Adipocyte (in vitro differentiated cells): ENCODE data around the gene CCL19.
A peak's percentile ranks its signal among the peaks of the same experiment; 100 is the strongest.

Source experiments
- DNase-seq: peaks from one replicate; pipeline ENCODE4 v3.0.0-alpha.2; 2015; ENCODE audit warnings: low read depth
- H3K27me3 ChIP-seq: replicated peaks from 2 replicates; pipeline ENCODE4 v1.7.0; 2013; ENCODE audit warnings: mild to moderate bottlenecking, low read length, moderate library complexity; ENCODE audit not compliant: control insufficient read depth, insufficient read depth
- H3K36me3 ChIP-seq: 2 replicates; pipeline ENCODE4 v1.7.0; 2013; ENCODE audit warnings: low read length, mild to moderate bottlenecking, moderate library complexity; ENCODE audit not compliant: control insufficient read depth, insufficient read depth, severe bottlenecking
- H3K4me1 ChIP-seq: 2 replicates; pipeline ENCODE4 v1.7.0; 2013; ENCODE audit warnings: mild to moderate bottlenecking, low read length, moderate library complexity; ENCODE audit not compliant: control insufficient read depth, insufficient read depth
- H3K4me3 ChIP-seq: 2 replicates; pipeline ENCODE4 v1.7.0; 2013; ENCODE audit warnings: mild to moderate bottlenecking, low read length, moderate library complexity
- H3K9ac ChIP-seq: 2 replicates; pipeline ENCODE4 v1.7.0; 2013; ENCODE audit warnings: mild to moderate bottlenecking, low read length, moderate library complexity
- H3K9me3 ChIP-seq: 2 replicates; pipeline ENCODE4 v1.7.0; 2013; ENCODE audit warnings: mild to moderate bottlenecking, low read length, moderate library complexity; ENCODE audit not compliant: control insufficient read depth

Gene CCL19

GRCh38 chr9:34691936-34692315 is 850 bp upstream of the CCL19 start:
- H3K9ac ChIP-seq = no peak overlapping the region
- peaks cover 14% of the 10 kb centered on the region for H3K4me1 ChIP-seq
- no peaks in the 10 kb centered on the region for H3K9me3 ChIP-seq
- H3K36me3 ChIP-seq = no peaks in the 10 kb centered on the region
- DNase-seq = no peak
- H3K27me3 ChIP-seq = no peaks in the 10 kb centered on the region
- no peak overlapping the region for H3K4me3 ChIP-seq

- Histone ChIP-seq H3K27me3 (no peaks in the 10 kb centered on the region), H3K36me3 (no peaks in the 10 kb centered on the region), H3K9me3 (no peaks in the 10 kb centered on the region), H3K4me1 (peaks cover 37% of the 10 kb centered on the region), H3K9ac (no peak overlapping the region), H3K4me3 (no peak overlapping the region)
- DNase-seq = no peak
Observed at GRCh38 chr9:34689512-34689911, 1.6 kb downstream of the CCL19 start.

GRCh38 chr9:34689116-34689470 is 2.0 kb downstream of the CCL19 start:
- H3K36me3 ChIP-seq = no peaks in the 10 kb centered on the region
- H3K4me3 ChIP-seq = no peak overlapping the region
- no peaks in the 10 kb centered on the region for H3K27me3 ChIP-seq
- H3K4me1 ChIP-seq = peaks cover 37% of the 10 kb centered on the region
- no peak overlapping the region for H3K9ac ChIP-seq
- DNase-seq = no peak
- no peaks in the 10 kb centered on the region for H3K9me3 ChIP-seq

- H3K4me1 ChIP-seq = peaks cover 37% of the 10 kb centered on the region
- no peak overlapping the region for H3K4me3 ChIP-seq
- H3K9me3 ChIP-seq = no peaks in the 10 kb centered on the region
- no peak for DNase-seq
- no peaks in the 10 kb centered on the region for H3K36me3 ChIP-seq
- H3K9ac ChIP-seq = no peak overlapping the region
- H3K27me3 ChIP-seq = no peaks in the 10 kb centered on the region
Observed at GRCh38 chr9:34688329-34689115, 2.6 kb downstream of the CCL19 start.

- Histone ChIP-seq H3K4me3 (peak overlapping the region; percentile 6), H3K27me3 (no peaks in the 10 kb centered on the region), H3K36me3 (no peaks in the 10 kb centered on the region), H3K9ac (peak overlapping the region; percentile 14), H3K9me3 (no peaks in the 10 kb centered on the region), H3K4me1 (peaks cover 37% of the 10 kb centered on the region)
- DNase-seq = no peak
Observed at GRCh38 chr9:34687276-34688030, 3.6 kb downstream of the CCL19 start.

- Histone ChIP-seq H3K36me3 (no peaks in the 10 kb centered on the region), H3K4me1 (peaks cover 37% of the 10 kb centered on the region), H3K9me3 (no peaks in the 10 kb centered on the region), H3K4me3 (peak overlapping the region; percentile 6), H3K27me3 (no peaks in the 10 kb centered on the region), H3K9ac (peak overlapping the region; percentile 14)
- no peak for DNase-seq
Observed at GRCh38 chr9:34686732-34687131, 4.3 kb downstream of the CCL19 start.

- H3K9ac ChIP-seq = peak overlapping the region; percentile 75
- H3K4me3 ChIP-seq = peak overlapping the region; percentile 31
- no peak for DNase-seq
- peaks cover 37% of the 10 kb centered on the region for H3K4me1 ChIP-seq
- H3K27me3 ChIP-seq = no peaks in the 10 kb centered on the region
- no peaks in the 10 kb centered on the region for H3K9me3 ChIP-seq
- no peaks in the 10 kb centered on the region for H3K36me3 ChIP-seq
Observed at GRCh38 chr9:34686231-34686630, 4.8 kb downstream of the CCL19 start.

- no peaks in the 10 kb centered on the region for H3K9me3 ChIP-seq
- H3K4me3 ChIP-seq = peak overlapping the region; percentile 31
- H3K36me3 ChIP-seq = no peaks in the 10 kb centered on the region
- no peak for DNase-seq
- H3K27me3 ChIP-seq = no peaks in the 10 kb centered on the region
- H3K4me1 ChIP-seq = peaks cover 37% of the 10 kb centered on the region
- H3K9ac ChIP-seq = peak overlapping the region; percentile 75
Observed at GRCh38 chr9:34685591-34685990, 5.5 kb downstream of the CCL19 start.

- Histone ChIP-seq H3K9ac (no peak overlapping the region), H3K27me3 (no peaks in the 10 kb centered on the region), H3K4me3 (no peak overlapping the region), H3K9me3 (no peaks in the 10 kb centered on the region), H3K36me3 (no peaks in the 10 kb centered on the region), H3K4me1 (peaks cover 37% of the 10 kb centered on the region)
- no peak for DNase-seq
Observed at GRCh38 chr9:34684816-34685215, 6.3 kb downstream of the CCL19 start.

- no peak for DNase-seq
- Histone ChIP-seq H3K27me3 (no peaks in the 10 kb centered on the region), H3K36me3 (no peaks in the 10 kb centered on the region), H3K4me1 (peaks cover 37% of the 10 kb centered on the region), H3K9ac (no peak overlapping the region), H3K4me3 (no peak overlapping the region), H3K9me3 (no peaks in the 10 kb centered on the region)
Observed at GRCh38 chr9:34684145-34684544, 6.9 kb downstream of the CCL19 start.

GRCh38 chr9:34675869-34676268 is 15.2 kb downstream of the CCL19 start:
- Histone ChIP-seq H3K27me3 (no peaks in the 10 kb centered on the region), H3K4me1 (peaks cover 17% of the 10 kb centered on the region), H3K36me3 (no peaks in the 10 kb centered on the region), H3K9me3 (no peaks in the 10 kb centered on the region), H3K4me3 (no peak overlapping the region), H3K9ac (peak overlapping the region; percentile 56)
- DNase-seq = peak; percentile 31
